Measurements from ENCODE around the gene HOXD12.

DNA sequence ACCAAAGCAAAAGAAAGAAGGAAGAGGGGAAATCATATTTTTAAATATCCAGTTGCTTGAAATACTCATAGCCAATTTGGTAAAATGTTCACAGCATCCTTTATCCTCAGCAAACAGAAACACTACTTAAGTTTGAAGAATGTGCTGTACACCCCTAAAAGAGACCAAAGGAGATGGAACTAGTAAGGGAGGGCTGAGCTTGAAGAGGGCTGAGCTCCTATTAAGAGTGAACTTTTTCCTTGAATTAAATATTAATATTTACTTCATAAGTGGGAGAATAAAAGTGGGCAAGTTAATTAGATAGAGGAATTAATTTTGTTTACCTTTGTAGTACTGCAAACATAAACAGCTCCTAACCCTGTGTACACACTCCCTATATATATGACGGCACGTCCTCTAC, 22.8 kb upstream of the HOXD12 start:
- TF ChIP-seq EZH2 (IDR thresholded peaks at IDR 0.05; ENCODE audit: borderline replicate concordance, low read length) = no peak
- no peak for TF ChIP-seq CTCF (IDR thresholded peaks at IDR 0.05; ENCODE audit: low read length)
